Erythroblast (primary cell): Measurements from ENCODE around the gene CD226.

Experiments
- GATA1 ChIP-seq: IDR thresholded peaks from 2 replicates; pipeline ENCODE4 v1.6.1; 2011; ENCODE audit warnings: low read depth, mild to moderate bottlenecking, control low read depth, low read length, moderate library complexity
- POLR2A ChIP-seq: IDR thresholded peaks from 2 replicates; pipeline ENCODE4 v1.6.1; 2011; ENCODE audit warnings: mild to moderate bottlenecking, low read length

DNA sequence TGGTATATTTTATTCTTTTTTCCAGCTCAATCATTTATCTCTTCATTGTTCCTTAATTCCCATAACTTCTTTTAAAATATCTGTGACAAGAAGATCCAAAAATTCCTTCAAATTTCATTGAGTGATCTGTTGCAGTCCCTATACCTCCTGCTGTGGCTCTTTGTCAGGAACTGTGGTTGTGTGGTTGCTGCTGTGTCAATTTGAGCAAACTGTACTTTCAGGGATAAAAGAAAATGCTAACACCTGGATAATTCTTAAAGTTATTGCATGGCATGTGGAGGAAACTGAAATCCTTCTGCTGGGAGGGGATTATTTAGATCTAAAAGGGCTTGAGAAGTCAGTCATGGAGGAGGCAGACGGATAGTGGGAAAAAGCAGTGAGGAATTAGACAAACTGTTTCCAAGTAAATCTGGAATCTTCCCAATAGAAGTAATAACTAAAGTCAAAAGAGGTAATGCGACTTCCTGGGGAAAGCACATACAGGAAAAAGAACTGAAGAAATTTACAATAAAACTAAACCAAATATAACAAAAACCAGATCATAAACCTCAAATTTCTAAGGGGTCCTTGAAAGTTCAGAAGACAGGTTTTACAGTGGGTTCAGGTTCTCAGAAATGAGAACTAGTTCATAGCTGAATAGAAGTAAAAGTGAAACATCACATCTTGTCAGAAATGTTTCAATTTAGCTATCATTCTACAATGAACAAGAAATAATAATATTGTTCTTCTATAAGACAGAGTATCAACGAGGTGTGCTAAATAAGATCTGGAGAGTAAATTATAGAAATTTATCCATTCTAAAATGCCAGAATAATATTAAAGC, 33.5 kb upstream of the CD226 start:
- no peak for TF ChIP-seq POLR2A
- TF ChIP-seq GATA1 = no peak
